ENCODE data around the gene SUDS3.

The SUDS3 gene

GRCh38 chr12:118357257-118358007 lies 18.9 kb upstream of the SUDS3 start:
- DNase-seq = no peak

- no peak for DNase-seq
These were observed 18.4 kb upstream of the SUDS3 start for GRCh38 chr12:118358008-118358359.

- DNase-seq = no peak
These were observed 17.5 kb upstream of the SUDS3 start for GRCh38 chr12:118358612-118359540.

- DNase-seq = no peak
These were observed 16.8 kb upstream of the SUDS3 start for GRCh38 chr12:118359541-118359915.

GRCh38 chr12:118361092-118361404 lies 15.3 kb upstream of the SUDS3 start:
- no peak for DNase-seq

GRCh38 chr12:118361889-118362288 lies 14.5 kb upstream of the SUDS3 start:
- no peak for DNase-seq

GRCh38 chr12:118368821-118369220 lies 7.5 kb upstream of the SUDS3 start:
- no peak for DNase-seq

GRCh38 chr12:118370601-118371000 lies 5.8 kb upstream of the SUDS3 start:
- no peak for DNase-seq

GRCh38 chr12:118371321-118372282 lies 4.8 kb upstream of the SUDS3 start:
- no peak for DNase-seq

- DNase-seq = peak; percentile 82
These were observed 3.5 kb upstream of the SUDS3 start, which contains the start of gene TAOK3 for GRCh38 chr12:118372541-118373495. TAOK3 (minus strand) TSS chr12:118372907; CDS start chr12:118255567, 117,340 bp downstream.

- DNase-seq = no peak
These were observed 2.7 kb upstream of the SUDS3 start for GRCh38 chr12:118373616-118374015.

GRCh38 chr12:118374126-118374725 lies 2.1 kb upstream of the SUDS3 start:
- DNase-seq = no peak

- no peak for DNase-seq
These were observed 1.4 kb upstream of the SUDS3 start for GRCh38 chr12:118374909-118375308.

- DNase-seq = no peak
These were observed 1.0 kb upstream of the SUDS3 start for GRCh38 chr12:118375348-118375747.

GRCh38 chr12:118377021-118377883 lies 897 bp downstream of the SUDS3 start:
- DNase-seq = no peak

GRCh38 chr12:118377884-118378470 lies 1.6 kb downstream of the SUDS3 start:
- DNase-seq = no peak

GRCh38 chr12:118391424-118391823 lies 15.1 kb downstream of the SUDS3 start:
- DNase-seq = no peak

GRCh38 chr12:118391836-118392235 lies 15.5 kb downstream of the SUDS3 start:
- no peak for DNase-seq

GRCh38 chr12:118397708-118398440 lies 21.5 kb downstream of the SUDS3 start:
- DNase-seq = no peak
